GM21423 (cell line): ENCODE results near the gene PRDM10.
"Not testable (repeated sequence)": the region's sequence is repeated elsewhere in the genome, so short reads cannot be mapped to it uniquely, and the experiment has no call there.

Experiments used
- ATAC-seq: cut with Tn5 transposase; IDR thresholded peaks from one replicate; pipeline ENCODE4 v1.9.1; 2021; ENCODE audit warnings: mild to moderate bottlenecking, moderate library complexity; ENCODE audit not compliant: unreplicated experiment

The PRDM10 gene

DNA sequence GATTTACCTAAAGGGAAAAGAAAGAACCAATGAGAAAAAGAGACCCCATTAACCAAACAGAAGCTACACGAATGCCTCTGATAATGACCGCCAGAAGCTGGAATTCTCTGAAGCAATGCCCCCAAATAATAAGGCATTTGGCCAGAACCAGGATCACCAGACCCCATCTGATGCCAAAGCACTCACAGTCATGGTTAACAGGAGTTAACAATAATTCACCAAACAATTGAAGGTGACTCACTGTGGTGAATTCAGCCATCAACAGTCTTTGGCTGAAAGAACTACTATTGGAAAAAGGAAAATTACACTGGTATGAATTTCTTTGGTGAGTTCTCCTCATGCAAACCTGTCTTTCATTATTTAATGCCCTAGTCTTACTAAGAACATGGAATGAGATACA, 85.4 kb downstream of the PRDM10 start:
- ATAC-seq, result no peak

DNA sequence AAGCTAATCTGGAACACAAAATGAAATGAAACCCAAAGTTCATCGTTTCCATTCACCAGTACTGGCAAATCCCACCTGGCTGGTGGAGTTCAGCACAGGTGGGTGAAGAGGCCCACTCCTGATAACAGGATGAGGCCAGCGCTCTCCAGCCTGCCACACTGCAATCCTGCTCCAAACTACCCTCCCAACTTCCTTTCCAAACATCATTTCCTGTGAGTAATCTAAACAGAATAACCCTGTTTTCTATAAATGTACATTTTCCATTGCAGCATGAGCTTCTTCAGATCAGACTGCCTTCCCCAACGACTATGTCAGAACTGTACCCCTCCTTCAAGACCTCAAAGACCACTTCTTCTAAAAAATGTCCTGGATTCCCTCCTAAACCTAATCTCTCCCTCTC, 91.3 kb downstream of the PRDM10 start:
- no peak for ATAC-seq

DNA sequence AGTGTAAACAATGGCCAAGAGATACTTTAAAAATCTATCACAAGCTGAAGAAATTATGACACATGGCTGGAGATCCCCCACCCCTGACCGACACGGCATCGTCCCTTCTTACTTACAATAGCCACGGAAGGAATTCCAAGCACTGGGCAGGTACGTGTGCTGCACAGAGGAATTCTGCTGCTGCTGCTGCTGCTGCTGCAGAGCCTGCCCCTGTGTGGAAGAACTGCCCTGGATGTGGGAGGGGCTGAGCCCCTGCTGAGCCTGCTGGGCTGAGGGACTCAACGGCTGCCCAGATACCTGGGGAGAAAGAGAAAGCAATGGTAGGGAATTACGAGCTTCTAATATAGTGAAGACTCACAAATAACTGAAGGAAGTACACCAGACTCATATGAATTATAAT, 92.3 kb downstream of the PRDM10 start:
- no peak for ATAC-seq

DNA sequence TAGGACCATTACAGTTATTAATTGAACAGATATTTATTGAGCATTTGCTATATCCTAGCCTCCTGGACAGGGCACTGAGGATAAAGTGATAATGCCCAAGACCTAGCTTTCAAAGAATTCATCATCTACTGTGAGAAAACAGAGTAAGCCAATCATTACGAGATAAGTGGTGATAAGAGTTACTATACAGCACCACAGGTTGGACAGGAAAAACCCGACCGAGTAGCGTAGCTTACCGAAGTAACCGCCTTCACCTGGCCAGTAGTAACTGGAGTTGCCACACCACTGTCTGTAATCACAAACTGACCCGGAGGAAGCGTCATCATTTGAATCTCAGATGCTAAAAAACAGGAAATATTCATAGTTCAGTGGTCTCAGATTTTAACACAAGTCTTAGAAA, 97.2 kb downstream of the PRDM10 start:
- ATAC-seq, result no peak

DNA sequence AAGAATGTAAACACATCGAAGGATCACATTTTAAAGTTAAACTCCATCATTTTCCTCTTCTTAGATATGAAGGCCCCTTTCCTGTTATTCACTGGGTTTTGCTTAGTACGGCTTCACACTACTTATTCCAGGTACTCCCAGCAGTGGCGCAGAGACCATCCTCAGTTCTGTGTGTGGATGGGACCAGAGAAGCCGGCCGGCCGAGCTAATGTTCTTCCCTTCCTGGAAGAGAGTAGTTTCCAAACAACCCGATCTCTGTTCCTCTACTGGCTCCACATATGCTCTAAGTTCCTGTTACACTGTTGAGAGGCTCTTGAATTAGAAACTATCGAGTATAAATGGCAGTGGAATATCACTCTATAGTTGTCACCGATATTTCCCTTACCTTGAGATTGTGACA, 106.6 kb downstream of the PRDM10 start:
- ATAC-seq, result no peak

DNA sequence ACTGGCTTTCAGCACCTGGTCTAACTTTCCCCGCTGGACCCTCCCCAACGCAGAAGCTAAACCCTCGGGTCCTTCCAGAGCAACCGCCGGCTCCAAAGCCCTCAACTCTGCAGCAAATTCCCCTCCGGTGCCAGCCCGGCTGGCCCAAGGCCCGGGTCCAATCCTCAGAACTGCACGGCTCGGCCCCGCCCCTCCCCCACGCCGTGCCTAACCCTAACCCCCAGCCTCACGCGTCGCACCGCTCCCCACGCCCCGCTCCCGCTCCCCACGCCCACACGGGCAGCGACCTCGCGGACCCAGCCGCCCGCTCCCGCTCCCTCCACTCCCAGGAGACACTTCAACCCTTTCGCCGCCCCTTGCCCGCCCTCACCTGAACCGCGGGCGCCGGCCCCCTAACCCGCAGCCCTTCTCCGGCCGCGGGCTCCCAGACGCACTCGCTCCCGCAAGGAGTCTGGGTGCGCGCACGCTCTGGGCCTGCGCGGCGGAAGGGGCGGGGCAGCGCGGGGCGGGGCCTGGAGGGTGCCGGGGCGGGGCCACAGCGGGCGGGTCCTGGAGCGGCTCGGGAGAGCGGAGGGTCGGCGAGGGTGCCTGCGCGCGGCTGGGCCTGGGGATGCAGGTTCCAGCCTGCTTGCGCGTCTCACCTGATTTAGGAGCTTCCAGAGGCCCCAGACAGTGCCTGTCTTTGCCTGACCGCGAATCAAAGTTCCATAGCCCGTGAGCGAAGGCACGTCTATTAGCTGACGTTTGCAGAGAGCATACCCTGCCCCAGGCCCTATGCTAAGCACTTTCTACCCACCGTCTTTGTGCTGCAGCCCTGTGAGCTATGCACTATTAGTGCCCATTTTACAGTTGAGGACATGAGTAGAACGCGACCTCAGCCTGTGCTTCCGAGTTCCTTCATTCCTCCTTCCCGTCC, 107.3 kb downstream of the PRDM10 start, which contains the start of gene NFRKB:
NFRKB (minus strand) TSS at position 453 of the 916 bp plus-strand sequence. CDS start 2,729 bp downstream, outside the sequence.
- ATAC-seq, result peak; percentile 97

DNA sequence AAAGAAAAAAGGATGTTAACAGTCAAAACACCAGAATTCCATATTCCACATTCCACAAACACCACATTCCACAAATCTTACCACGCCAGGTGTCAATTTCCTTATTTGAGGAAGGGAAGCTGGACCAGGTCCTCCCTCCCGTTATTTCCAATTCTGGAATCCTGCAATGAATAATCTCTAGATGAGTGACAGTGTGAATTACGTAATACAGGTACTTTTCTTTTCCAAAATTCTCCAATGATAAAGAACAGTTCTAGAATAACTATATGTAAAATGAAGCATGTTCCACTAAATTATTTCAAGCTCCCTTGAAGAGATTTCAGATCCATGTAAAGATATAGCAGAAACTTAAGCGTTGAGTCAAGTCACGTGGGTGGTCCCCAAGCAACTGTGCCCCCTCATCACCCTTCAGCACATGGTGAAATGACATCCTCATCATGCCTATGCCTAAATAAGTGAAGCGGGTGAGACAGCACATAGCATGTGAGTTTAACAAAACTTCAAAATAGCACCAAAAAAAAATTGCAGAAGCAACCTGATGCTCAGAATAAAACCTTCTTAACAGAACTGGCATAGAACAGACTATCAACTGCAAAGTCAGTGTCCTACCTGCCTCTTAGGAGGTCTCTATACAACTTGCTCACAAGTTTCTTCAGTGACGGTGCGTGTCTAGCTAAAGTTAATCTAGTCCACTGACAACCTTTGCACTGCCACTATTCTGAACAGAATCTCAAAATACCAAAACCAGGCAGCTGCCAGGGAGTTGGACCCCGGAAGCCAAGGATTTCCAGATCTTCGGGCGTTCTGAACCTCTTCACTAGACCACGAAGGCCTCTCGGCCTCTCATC, 108.1 kb downstream of the PRDM10 start:
- no peak for ATAC-seq

DNA sequence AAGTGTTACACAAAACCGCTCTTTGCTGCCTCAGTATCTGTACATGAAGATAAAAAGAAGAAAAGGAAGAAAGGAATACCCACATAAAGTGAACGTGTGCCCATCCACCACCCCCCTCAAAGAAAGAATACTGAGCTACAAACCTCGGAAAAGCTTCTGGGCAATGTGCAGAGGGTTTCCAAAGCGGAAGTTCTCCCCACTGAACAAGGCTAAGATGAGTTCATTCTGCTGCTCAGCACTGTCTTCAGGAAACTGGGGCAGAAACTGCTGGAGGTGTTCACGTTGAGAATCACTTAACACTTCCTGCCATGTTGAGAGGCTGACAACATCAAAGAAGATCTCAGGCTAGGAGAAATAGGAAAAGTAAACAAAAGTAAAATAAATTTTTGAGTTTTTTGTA, 114.2 kb downstream of the PRDM10 start:
- ATAC-seq, result no peak

DNA sequence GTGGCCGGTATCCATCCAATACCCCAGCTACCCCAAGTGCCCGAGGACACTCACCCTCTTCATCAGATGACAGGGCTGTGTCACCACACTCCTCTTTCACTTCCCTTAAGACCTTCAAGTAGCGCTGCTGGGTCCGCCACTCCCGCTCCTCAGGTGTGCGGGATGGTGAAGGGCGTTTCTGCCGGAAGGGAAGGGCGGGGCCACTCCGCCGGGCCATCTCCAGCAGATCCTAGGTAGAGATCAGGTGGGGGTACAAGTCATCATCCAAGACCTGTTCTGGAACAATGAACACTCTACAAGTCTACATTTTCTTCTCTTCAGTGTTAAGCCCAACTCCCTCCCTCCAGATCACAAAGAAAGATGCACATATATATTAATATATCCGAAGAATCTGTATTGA, 117.3 kb downstream of the PRDM10 start:
- ATAC-seq, result no peak

DNA sequence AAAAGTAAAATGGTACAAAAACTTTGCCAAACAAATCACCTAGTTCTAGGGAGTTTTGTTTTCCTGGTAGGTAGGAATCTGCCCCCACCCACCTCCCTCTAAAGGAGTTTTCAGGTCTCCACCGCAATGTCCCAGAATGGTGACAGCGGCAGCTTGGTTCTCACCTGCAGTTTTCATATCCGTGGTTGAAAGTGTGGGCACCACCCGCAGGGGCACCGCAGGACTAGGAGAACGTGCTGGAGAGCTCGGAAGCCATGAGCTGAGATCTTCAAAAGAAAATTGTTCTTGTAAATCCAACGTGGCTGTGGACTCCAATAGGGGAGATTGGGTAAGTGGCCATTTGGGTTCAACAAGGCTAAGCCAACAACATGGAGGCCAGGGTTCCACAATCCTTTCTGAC, 118.1 kb downstream of the PRDM10 start:
- ATAC-seq, result no peak

DNA sequence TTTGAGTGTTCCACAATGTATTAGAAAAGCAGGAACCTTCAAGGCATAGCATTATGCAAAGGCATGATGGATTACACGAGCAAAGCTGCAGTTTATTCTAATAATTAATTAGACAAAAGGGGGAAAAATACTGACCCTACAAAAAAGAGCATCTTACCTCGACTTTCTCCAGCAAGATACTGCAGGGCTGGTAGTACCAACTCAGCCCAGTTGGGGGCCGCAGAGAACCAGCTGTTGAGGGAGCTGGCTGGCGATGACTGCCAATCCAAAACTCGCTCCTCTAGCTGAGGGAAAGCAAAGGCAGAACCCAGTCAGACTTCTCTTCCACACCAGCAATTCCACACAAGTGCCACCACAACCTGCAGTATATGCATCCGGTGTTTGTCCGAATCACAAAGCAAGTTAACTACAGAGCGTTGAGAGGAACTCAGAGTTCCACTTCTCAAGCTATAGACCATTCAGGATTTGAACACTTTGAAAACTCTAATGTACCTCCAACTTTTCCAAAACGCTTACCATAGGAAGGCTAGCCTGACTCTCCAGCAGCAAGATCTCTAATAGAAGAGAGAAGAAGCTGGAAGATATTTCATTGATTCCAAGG, 121.0 kb downstream of the PRDM10 start:
- ATAC-seq, result peak; percentile 96

DNA sequence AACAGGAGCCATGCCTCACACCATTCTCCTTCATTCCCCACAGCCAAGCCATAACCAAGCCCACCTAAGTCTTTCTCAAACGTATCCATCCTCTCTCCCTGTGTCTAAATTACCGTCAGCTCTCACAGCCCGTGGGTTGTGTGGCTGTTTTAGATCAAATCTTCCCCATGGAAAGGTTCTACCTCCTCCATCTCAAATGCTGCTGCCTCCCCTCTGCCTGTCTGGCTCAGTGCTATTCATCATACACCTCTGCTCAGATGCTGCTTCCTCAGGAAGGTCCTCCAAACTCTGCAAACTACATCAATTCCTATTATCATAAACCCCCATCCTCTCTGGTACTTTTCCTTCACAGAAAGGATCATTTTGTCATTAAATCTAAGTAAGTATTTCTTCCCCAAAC, 122.3 kb downstream of the PRDM10 start:
- ATAC-seq, result no peak

DNA sequence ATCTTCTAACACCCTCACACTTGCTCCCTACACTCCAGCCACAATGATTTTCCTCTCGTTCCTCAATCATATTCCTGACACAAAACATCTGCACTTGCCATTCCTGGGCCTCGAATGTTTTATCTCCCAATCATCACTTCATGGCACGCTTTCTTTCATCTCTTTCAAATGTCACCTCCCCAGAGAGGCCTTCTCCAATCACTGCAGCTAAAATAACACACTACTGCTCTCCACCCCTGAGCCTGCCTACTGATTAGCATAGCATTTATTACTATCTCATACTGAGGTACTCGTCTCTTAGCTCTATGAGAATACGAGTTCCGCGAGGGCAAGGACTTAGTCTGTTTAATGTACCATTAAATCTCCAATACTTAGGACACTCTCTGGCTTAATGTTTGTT, 130.7 kb downstream of the PRDM10 start:
- ATAC-seq, result no peak

DNA sequence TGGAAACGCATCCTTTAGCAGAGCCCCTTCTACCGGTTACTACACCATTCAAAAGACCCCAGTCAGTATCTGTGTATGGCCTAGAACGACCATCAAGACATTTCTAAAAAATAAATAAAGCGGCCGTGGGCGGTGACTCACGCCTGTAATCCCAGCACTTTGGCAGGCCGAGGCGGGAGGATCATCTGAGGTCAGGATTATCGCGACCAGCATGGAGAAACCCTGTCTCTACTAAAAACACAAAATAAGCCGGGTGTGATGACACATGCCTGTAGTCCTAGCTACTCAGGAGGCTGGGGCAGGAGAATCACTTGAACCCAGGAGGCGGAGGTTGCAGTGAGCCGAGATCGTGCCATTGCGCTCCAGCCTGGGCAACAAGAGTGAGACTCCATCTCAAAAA, 134.0 kb downstream of the PRDM10 start:
- not testable (repeated sequence) for ATAC-seq

DNA sequence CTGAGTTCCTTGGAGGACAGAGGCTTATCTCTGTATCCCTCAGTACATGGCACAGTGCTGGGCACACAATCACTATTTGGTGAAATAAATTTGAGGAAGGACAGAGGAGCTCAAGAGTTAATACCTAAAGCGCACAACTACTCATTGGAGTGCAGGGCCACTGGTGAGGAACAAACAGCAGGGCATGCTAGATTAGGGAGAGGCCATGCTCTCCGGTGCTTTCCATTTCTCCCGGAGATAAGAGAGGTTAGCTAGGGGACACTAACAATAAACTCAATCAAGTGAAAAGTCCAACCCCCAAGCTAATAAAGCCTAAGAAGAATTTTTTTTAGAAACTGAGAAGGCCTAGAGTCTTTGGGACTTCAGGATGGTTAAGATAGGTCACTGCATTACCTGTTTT, 136.3 kb downstream of the PRDM10 start:
- ATAC-seq, result no peak

DNA sequence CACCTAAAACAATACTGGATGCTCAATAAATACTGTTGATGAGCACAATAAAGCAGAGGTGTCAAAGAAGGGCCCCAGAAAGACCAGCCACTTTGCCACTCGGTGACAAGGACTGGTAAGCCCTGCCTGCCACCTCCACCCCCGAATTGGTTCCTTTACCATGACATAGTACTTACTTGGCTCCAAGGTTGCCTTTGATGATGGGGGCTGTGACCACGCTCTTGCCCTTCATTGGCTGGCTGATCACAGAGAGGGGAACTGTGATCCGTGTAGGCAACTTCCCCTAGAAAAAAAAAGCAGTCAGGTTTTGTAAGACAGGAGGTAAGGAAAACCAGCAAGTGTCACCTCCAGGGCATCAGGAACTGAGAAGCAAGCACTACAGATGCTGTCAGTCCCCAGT, 136.9 kb downstream of the PRDM10 start:
- ATAC-seq, result no peak

DNA sequence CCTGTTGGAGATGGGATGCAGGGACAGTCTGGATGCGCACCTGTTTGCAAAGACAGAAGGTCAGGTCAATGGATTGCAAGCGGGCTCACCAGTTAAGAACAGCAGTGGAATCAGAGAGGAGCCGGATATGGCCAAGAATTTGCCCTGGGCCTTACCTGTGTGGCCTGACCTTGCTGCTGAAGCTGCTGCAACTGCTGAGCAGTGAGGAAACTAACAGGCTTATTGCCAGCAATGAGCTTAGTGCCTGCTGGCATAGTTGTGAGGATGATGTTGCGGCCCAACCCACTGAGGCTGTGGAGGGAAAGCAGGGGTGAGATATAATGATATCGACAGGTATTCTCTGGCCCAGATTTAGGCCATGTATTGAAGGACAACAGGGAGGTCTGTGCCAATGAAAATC, 137.8 kb downstream of the PRDM10 start:
- ATAC-seq, result no peak

DNA sequence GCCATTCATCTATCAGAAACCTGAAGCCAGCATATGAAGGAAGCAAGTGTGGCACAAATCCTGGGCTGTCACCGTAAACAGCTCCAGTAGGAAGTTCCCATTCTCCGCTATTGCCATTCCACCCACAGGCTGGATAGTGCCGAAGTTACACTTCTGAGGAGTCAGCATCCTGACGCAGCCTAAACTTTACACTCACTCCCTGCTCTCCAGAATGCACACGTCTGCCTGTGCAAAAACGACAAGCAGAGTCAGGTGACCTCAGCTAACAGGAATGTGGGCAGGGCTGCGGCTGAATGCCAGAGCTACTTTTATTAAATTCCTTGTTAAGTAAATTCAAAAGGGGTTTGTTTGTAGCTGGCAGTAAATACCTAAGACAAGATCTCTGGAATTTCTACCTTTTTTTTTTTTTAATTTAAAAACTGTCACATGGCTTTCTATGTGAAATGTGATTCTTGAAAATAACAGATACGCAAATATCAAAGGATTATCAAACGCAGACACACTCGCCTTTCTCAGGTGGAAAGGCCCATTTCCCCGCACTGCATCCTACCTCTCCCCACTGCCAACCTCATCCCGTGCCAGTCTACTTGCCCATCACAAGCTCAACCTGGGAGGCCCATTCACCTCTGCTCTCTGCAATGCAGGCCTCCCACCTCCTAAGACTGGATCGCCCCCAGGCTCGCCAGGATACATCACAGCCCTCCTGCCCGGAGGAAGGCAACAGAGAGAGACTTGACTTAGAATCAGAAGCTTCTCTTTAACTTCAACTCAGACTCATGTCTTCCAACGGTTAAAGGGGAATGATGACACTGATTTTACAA, 140.7 kb downstream of the PRDM10 start:
- no peak for ATAC-seq

DNA sequence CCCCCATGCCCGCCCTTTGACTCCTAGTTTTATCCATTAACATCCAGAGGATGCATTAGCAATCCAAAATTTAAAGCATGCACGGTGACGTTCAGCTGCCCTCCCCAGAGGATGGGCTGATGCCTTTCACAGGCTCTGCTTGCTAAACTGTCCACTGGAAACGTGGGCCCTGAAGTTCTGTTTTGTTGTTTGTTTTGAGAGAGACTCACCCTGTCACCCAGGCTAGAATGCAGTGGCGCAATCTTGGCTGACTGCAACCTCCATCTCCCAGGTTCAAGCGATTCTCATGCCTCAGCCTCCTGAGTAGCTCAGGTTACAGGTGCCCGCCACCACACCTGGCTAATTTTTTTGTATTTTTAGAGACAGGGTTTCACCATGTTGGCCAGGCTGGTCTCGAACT, 146.6 kb downstream of the PRDM10 start:
- no peak for ATAC-seq

DNA sequence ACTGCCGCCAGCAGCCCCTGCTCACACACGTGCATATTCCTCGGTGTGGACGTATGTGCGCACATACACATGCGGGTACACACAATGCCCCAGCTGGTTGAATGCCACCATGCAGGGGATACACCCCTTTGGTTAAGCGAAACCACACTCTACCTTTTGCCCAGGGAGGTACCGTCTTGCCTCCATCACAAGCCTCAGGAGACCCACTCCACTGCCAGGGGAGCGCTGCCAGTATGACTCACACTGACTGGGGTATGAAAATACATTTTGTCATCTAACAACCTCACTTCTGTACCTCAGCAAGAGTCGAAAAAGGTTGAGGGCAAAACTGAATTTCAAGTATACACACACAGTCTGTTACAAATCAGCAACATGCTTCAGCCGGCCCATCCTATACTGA, 147.5 kb downstream of the PRDM10 start:
- no peak for ATAC-seq
